Smooth muscle cell (in vitro differentiated cells): Measurements from ENCODE around the gene PPP1CB. TPM values are rescaled to one million over a fixed set of nuclear protein-coding genes. Genes with fewer than 3 reads are reported as not detected.

Experiments
- DNase-seq: peaks from one replicate; lab custom pipeline; 2025; ENCODE audit not compliant: unreplicated experiment; lab: John Stamatoyannopoulos, UW
- H2AFZ ChIP-seq: fragments of 200-600 bp; sonication (generic); 2 replicates; pipeline ENCODE4 v1.6.0; 2016; ENCODE audit warnings: antibody characterized with exemption, low read depth, mild to moderate bottlenecking
- H3F3A ChIP-seq: fragments of 200-600 bp; sonication (generic); 2 replicates; pipeline ENCODE4 v1.6.0; 2017; ENCODE audit warnings: antibody characterized with exemption, low read depth
- H3K27ac ChIP-seq: fragments of 200-600 bp; sonication (generic); 2 replicates; pipeline ENCODE4 v1.5.1; 2016; ENCODE audit warnings: low read depth, mild to moderate bottlenecking
- H3K27me3 ChIP-seq: fragments of 200-600 bp; sonication (generic); 2 replicates; pipeline ENCODE4 v1.6.1; 2016; ENCODE audit warnings: low read depth, mild to moderate bottlenecking
- H3K36me3 ChIP-seq: fragments of 200-600 bp; sonication (generic); 2 replicates; pipeline ENCODE4 v1.5.1; 2016; ENCODE audit warnings: low read depth
- H3K4me1 ChIP-seq: fragments of 200-600 bp; sonication (generic); 2 replicates; pipeline ENCODE4 v1.5.1; 2016; ENCODE audit warnings: low read depth
- H3K4me2 ChIP-seq: fragments of 200-600 bp; sonication (generic); 2 replicates; pipeline ENCODE4 v1.6.0; 2016; ENCODE audit warnings: mild to moderate bottlenecking
- H3K4me3 ChIP-seq: fragments of 200-600 bp; sonication (generic); 2 replicates; pipeline ENCODE4 v1.5.1; 2016; ENCODE audit warnings: mild to moderate bottlenecking
- H3K79me2 ChIP-seq: fragments of 200-600 bp; sonication (generic); 2 replicates; pipeline ENCODE4 v1.6.0; 2016; ENCODE audit warnings: low read depth, mild to moderate bottlenecking
- H3K9ac ChIP-seq: fragments of 200-600 bp; sonication (generic); 2 replicates; pipeline ENCODE4 v1.6.0; 2016; ENCODE audit warnings: low read depth
- H3K9me3 ChIP-seq: fragments of 200-600 bp; sonication (generic); replicated peaks from 2 replicates; pipeline ENCODE4 v1.5.1; 2016; ENCODE audit warnings: low read depth
- H4K20me1 ChIP-seq: fragments of 200-600 bp; sonication (generic); 2 replicates; pipeline ENCODE4 v1.6.0; 2016; ENCODE audit warnings: low read depth
- WGBS: methylation state at CpG from one replicate; pipeline ENCODE4 v1.1.7; 2016; ENCODE audit warnings: low lambda C conversion rate; 5-methylcytosine and 5-hydroxymethylcytosine counted together
- polyA plus RNA-seq: library from polyadenylated mRNA; unstranded; fragments of >200 nt; fragmentation: Nextera tagmentation; extraction: Ambion mirVana; gene quantifications from 2 replicates; pipeline ENCODE4 v1.2.1, GENCODE V29; 2016
- total RNA-seq: library from RNA; depleted of rRNA; stranded (reverse); fragments of >200 nt; gene quantifications from 2 replicates; pipeline ENCODE4 v1.2.3, GENCODE V29; 2014
- TF ChIP-seq, protein P1 (sequence below): fragments of 200-600 bp; sonication (generic); IDR thresholded peaks from 2 replicates; pipeline ENCODE4 v1.5.1; 2017; ENCODE audit warnings: borderline replicate concordance, mild to moderate bottlenecking, antibody characterized with exemption; ENCODE audit not compliant: insufficient read depth, poor library complexity, severe bottlenecking

PPP1CB gene
- total and polyA plus RNA-seq, 2 experiments from 2014 or later = 66.8 to 193 TPM

- no peaks in the 10 kb centered on the region for H3K36me3 ChIP-seq
- H3K79me2 ChIP-seq = no peaks in the 10 kb centered on the region
- no peak overlapping the region for H2AFZ ChIP-seq
- H3K9ac ChIP-seq = no peak overlapping the region
- TF ChIP-seq, protein P1, sequence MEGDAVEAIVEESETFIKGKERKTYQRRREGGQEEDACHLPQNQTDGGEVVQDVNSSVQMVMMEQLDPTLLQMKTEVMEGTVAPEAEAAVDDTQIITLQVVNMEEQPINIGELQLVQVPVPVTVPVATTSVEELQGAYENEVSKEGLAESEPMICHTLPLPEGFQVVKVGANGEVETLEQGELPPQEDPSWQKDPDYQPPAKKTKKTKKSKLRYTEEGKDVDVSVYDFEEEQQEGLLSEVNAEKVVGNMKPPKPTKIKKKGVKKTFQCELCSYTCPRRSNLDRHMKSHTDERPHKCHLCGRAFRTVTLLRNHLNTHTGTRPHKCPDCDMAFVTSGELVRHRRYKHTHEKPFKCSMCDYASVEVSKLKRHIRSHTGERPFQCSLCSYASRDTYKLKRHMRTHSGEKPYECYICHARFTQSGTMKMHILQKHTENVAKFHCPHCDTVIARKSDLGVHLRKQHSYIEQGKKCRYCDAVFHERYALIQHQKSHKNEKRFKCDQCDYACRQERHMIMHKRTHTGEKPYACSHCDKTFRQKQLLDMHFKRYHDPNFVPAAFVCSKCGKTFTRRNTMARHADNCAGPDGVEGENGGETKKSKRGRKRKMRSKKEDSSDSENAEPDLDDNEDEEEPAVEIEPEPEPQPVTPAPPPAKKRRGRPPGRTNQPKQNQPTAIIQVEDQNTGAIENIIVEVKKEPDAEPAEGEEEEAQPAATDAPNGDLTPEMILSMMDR = no peak
- H3K9me3 ChIP-seq = no peaks in the 10 kb centered on the region
- H3K4me1 ChIP-seq = no peaks in the 10 kb centered on the region
- H3K27ac ChIP-seq = no peak overlapping the region
- H3F3A ChIP-seq = peaks cover 4% of the 10 kb centered on the region
- WGBS = 97% methylated on average over 3 of the region's 3 CpGs
- no peak overlapping the region for H3K4me2 ChIP-seq
- no peaks in the 10 kb centered on the region for H4K20me1 ChIP-seq
- H3K27me3 ChIP-seq = no peaks in the 10 kb centered on the region
- DNase-seq = no peak
- no peak overlapping the region for H3K4me3 ChIP-seq
Measured at GRCh38 chr2:28746429-28747111, 5.1 kb upstream of the PPP1CB start.

GRCh38 chr2:28747714-28748113, 3.9 kb upstream of the PPP1CB start:
- Histone ChIP-seq H3K27me3 (no peaks in the 10 kb centered on the region), H3K27ac (no peak overlapping the region), H3K4me1 (no peaks in the 10 kb centered on the region), H2AFZ (no peak overlapping the region), H3K9me3 (no peaks in the 10 kb centered on the region), H3K4me2 (no peak overlapping the region), H3K79me2 (peaks cover 8% of the 10 kb centered on the region), H4K20me1 (peaks cover 5% of the 10 kb centered on the region), H3K9ac (no peak overlapping the region), H3K36me3 (no peaks in the 10 kb centered on the region), H3F3A (peaks cover 4% of the 10 kb centered on the region), H3K4me3 (no peak overlapping the region)
- DNase-seq = no peak
- TF ChIP-seq, protein P1 = no peak
- 100% methylated on average over 1 of the region's 1 CpG for WGBS

DNA sequence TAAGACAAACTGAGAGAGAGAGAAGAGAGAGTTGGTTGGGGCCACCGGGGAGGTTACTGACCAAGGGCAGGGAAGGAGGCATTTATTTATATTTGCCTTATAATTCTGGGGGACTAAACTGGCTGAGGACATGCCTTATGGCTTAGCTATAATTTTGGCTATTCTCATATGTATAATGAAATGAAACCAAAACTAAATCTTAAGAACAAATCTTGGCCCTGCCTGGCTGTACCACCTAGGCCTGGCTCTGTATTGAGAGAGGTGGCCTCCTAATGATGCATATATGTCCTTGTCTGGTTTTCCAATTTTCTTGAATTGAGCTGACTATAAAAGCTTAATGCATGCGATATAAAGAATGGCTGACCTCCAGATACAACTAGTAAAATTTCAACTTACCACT, 3.5 kb upstream of the PPP1CB start:
- TF ChIP-seq, protein P1 = no peak
- Histone ChIP-seq H3K4me2 (no peak overlapping the region), H3K79me2 (peaks cover 13% of the 10 kb centered on the region), H3K27ac (no peak overlapping the region), H3K9ac (no peak overlapping the region), H3K9me3 (no peaks in the 10 kb centered on the region), H3K27me3 (no peaks in the 10 kb centered on the region), H2AFZ (no peak overlapping the region), H3K4me1 (no peaks in the 10 kb centered on the region), H4K20me1 (peaks cover 10% of the 10 kb centered on the region), H3K4me3 (no peak overlapping the region), H3K36me3 (no peaks in the 10 kb centered on the region), H3F3A (peaks cover 4% of the 10 kb centered on the region)
- 89% methylated on average over 2 of the region's 2 CpGs for WGBS
- no peak for DNase-seq

- Histone ChIP-seq H3K9me3 (no peaks in the 10 kb centered on the region), H4K20me1 (peaks cover 17% of the 10 kb centered on the region), H3K79me2 (peaks cover 21% of the 10 kb centered on the region), H3K27me3 (no peaks in the 10 kb centered on the region), H3K27ac (no peak overlapping the region), H3K9ac (no peak overlapping the region), H3K36me3 (no peaks in the 10 kb centered on the region), H3K4me1 (no peaks in the 10 kb centered on the region), H3F3A (peaks cover 4% of the 10 kb centered on the region), H3K4me3 (no peak overlapping the region), H3K4me2 (no peak overlapping the region), H2AFZ (no peak overlapping the region)
- TF ChIP-seq, protein P1 = no peak
- 100% methylated on average over 1 of the region's 1 CpG for WGBS
- no peak for DNase-seq
Measured at GRCh38 chr2:28748941-28749340, 2.7 kb upstream of the PPP1CB start.
